GM23338 (cell line): ENCODE measurements around the gene SLC17A8.

Experiments
- CREB1 ChIP-seq: fragments of 250-450 bp; sonication (Bioruptor Pico); IDR thresholded peaks from 2 replicates; pipeline ENCODE4 v1.5.0; 2020; ENCODE audit warnings: low read depth, mild to moderate bottlenecking, moderate library complexity
- CTCF ChIP-seq, 2 experiments: fragments of 200-600 bp in 1 of 2; sonication (generic) in 1 of 2; conservative IDR thresholded peaks; 2 replicates each; pipeline versions ENCODE4 v1.5.1 to v1.6.1; 2016 to 2017; ENCODE audit warnings: antibody characterized with exemption in 2 of 2, low read depth in 2 of 2, mild to moderate bottlenecking in 2 of 2, moderate library complexity in 1 of 2
- EZH2 ChIP-seq: fragments of 200-600 bp; sonication (generic); IDR thresholded peaks from one replicate; pipeline ENCODE4 v1.8.0; 2017; ENCODE audit warnings: antibody characterized with exemption, mild to moderate bottlenecking, low read depth; ENCODE audit not compliant: unreplicated experiment
- EZH2phosphoT487 ChIP-seq: fragments of 200-600 bp; sonication (generic); IDR thresholded peaks from one replicate; pipeline ENCODE4 v1.8.1; 2018; ENCODE audit warnings: antibody characterized with exemption; ENCODE audit not compliant: unreplicated experiment
- JUNB ChIP-seq: IDR thresholded peaks from one replicate; pipeline ENCODE4 v1.6.1; 2016; ENCODE audit warnings: antibody characterized with exemption; ENCODE audit not compliant: unreplicated experiment
- NANOG ChIP-seq: IDR thresholded peaks from 2 replicates; pipeline ENCODE4 v1.6.1; 2016; ENCODE audit warnings: antibody characterized with exemption, borderline replicate concordance
- POLR2AphosphoS5 ChIP-seq: IDR thresholded peaks from 2 replicates; pipeline ENCODE4 v1.6.1; 2016; ENCODE audit warnings: antibody characterized with exemption, low read depth
- REST ChIP-seq: IDR thresholded peaks from one replicate; pipeline ENCODE4 v1.6.1; 2018; ENCODE audit warnings: antibody characterized with exemption; ENCODE audit not compliant: unreplicated experiment
- TF ChIP-seq, protein P1 (sequence below): IDR thresholded peaks from 2 replicates; pipeline ENCODE4 v1.6.1; 2016; ENCODE audit warnings: antibody characterized with exemption

DNA sequence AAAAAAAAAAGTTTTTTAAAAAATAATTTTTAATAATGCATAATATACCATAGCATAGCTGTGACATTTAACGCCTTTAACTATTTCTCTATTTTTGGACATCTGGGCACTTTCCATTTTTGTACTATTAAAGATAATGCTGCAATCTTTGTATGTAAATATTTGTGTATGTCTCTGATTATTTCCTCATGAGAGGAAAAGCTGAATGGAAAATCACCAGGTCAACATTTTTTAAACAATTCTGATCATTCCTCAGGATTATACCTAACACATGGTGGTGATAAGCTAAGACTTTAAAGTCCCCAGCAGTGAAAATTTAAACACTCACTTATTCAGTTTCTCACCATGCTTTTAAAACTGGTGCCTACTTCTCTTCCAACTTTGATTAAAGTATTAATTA lies 85.5 kb downstream of the SLC17A8 start:
- TF ChIP-seq JUNB (no peak), EZH2 (no peak), EZH2phosphoT487 (no peak), CTCF (conservative IDR thresholded peaks at IDR 0.05; ENCODE audit: low read depth in 2 of 2) (no peak), POLR2AphosphoS5 (no peak), REST (no peak), CREB1 (CRISPR knock-in tag) (no peak), NANOG (no peak)
- TF ChIP-seq, protein P1, sequence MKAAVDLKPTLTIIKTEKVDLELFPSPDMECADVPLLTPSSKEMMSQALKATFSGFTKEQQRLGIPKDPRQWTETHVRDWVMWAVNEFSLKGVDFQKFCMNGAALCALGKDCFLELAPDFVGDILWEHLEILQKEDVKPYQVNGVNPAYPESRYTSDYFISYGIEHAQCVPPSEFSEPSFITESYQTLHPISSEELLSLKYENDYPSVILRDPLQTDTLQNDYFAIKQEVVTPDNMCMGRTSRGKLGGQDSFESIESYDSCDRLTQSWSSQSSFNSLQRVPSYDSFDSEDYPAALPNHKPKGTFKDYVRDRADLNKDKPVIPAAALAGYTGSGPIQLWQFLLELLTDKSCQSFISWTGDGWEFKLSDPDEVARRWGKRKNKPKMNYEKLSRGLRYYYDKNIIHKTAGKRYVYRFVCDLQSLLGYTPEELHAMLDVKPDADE = no peak
